Colon (tissue), 2 donors: ENCODE measurements around the gene RGPD5.
A peak's percentile ranks its signal among the peaks of the same experiment; 100 is the strongest.
"Not testable (repeated sequence)": the region's sequence is repeated elsewhere in the genome, so short reads cannot be mapped to it uniquely, and the experiment has no call there.

Experiments used
- FAIRE-seq: peaks from 2 replicates; lab custom pipeline; 2012; peaks lifted over from hg19 to GRCh38; lab: Jason Lieb, UNC
- donor health status: control.
- donor health status: control.

The RGPD5 gene

DNA sequence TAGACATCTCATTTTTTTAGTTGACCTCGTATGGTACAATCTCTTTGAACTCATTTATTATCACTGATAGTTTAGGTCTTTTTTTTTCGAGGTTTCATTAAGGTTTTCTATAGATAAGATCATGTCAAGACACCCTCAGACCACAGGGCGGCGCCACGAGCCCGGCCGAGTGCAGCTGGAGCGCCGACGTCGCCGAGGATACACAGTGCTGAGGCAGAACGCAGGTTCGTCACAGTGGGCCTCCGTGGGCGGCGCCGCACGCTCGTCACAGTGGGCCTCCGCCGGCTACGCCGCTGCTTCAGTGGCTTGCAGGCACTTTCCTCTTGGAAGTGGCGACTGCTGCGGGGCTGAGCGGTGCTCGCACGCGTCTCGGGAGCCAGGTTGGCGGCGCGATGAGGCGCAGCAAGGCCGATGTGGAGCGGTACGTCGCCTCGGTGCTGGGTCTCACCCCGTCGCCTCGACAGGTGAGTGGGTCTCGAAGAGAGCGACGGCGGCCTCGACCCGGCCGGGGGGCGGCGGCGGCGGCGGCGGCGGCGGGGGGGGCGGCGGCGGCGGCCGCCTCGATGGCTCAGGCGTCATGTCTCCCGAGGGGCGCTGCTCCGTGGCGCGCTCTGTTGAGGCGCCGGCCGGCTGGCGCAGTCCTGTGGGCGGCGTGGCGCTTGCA lies at the start of gene RGPD5:
Gene RGPD5, plus strand, starts transcription at position 232 of the 664 bp plus-strand sequence. Its CDS starts 161 bp downstream, at position 393.
- FAIRE-seq: not testable (repeated sequence)

DNA sequence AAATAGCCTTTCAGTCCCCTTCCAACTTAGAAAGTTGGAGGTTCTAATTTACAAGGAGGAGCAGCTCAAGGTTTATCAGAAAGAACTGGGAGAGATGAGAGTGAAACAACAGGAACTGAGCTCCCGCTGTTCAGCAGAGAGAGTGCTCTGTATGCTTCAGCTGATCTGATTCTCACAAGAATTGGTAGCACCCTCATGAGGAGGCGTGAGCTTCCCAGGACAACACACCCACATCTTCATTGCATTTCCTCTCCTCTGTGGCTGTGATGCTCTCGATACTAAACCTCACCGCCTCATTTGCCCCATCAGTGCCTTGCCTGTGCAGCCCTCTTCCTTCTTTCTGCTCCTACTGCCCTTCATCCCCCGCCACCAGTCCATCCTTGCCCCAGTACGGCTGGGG lies 42.5 kb upstream of the RGPD5 start:
- not testable (repeated sequence) for FAIRE-seq

DNA sequence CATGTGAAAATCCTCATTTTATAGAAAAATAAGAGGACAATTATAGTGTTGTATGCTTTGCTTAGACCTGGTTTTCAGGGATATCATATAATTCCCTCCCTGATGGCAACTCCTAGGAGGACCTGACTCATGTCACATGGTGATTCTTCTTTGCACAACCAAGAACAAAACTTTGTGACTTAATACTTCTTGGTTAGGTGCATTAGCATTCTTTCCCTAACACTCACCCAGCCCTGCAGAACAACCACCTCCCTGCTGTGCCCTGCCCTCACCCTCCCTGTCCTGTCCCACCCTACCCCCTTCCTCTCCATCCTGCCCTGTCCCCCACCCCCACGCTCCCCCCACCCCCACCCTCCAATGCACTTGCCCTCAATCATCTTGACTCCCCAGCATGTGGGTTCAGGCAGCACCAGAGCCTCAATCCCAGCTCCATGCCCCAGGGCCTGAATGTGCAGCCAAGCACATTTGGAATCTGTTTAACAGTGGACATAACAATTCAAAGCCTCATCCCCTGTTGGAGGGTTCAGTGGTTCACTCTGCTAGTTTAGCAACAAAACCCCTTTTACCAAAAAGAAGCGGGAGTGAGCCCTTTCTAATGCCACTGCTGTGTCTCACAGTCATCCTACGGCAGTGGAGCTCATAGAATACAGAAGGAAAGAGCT lies 36.8 kb upstream of the RGPD5 start:
- FAIRE-seq: not testable (repeated sequence)

DNA sequence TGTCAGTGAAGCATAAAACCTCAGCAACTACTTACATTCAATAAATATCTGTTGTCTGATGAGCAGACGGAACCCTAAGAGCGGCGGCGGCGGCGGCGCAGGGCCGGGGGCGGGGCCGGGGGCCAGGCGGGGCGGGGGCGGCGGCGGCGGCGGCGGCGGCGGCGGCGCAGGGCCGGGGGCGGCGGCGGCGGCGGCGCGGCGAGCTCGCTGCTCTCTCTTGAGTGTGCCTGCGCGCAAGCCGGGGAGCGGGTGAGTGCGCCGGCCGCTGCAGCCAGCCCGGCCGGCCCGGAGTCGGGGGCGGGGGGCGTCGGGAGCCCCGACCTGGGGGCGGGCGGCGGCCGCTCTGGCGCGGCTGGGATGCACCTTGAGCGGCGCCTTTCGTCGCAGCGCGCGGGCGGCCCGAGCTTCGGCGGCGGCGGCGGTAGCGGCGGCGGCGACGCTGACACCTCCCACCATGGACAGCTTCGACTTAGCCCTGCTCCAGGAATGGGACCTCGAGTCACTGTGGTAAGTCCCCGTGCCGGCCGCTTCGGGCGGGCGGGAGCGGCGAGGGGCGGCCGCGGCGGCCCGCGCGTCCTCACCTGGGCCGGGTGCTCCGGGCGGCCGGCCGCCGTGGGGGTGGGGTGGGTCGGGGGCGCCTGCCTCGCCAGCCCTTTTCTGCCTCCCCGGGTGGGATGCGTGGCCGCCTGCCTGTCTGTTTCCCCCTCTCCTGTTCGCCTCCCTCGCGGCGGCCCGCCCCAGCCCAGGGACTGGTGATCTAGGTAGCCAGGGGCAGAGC lies 33.7 kb upstream of the RGPD5 start:
- FAIRE-seq: not testable (repeated sequence)

DNA sequence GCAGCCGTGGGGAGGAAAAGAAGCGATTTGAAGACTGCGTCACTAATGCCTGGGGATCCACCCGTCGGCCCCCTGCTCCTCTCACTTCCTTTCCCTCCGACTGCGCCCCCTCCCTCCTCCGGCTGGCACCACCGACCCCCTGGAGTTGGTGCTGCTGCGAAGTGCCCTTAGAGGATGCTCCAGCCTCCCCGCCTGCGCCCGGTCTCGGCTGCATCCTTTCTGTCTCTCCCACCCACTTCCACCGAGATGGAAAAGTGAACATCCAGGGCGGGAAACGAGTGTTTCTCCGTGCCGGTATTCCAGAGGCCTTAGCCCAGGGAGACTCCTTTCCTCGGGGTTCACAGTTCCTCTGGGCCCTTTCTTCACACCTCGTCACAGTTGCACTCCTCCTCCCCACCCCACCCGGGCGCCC lies 33.1 kb upstream of the RGPD5 start:
- not testable (repeated sequence) for FAIRE-seq

DNA sequence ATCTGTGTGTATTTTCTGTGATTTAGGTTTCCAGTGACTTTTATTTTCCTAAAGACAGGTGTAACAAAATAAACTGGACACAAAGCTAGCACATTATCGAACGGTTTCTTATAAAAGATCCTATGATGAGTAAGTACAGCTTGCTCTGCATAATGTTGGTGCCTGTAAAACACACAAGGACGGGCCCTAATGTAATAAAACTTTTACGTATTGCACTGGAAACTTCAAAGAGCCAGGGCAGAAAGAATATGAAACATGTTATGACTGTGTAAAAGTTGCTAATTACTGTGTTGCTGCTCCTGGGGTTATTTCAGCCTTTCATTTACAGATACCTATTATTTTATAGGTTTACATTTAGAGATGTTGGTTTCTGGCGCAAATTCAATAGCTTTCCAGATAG lies 32.1 kb upstream of the RGPD5 start:
- FAIRE-seq: not testable (repeated sequence)

DNA sequence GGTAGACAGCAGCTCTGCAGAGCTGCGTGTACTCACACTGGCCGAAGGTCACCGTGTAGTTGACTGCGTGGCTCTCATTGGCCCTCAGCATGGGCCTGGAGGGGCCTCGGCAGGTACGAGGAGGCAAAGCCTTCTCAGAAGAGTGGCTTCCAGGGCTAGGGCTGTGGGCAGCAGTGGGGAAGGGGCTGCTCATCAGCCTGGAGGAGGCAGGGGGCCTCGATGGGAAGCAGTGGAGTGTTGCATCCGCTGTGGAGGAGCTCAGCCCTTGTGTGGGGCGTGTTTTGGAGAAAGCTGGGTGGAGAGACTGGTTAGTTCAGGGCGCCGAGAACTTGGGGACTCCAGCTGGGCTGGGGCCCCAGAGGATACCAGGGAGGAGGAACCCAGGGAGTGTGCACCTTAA lies 28.0 kb upstream of the RGPD5 start:
- FAIRE-seq: not testable (repeated sequence)

DNA sequence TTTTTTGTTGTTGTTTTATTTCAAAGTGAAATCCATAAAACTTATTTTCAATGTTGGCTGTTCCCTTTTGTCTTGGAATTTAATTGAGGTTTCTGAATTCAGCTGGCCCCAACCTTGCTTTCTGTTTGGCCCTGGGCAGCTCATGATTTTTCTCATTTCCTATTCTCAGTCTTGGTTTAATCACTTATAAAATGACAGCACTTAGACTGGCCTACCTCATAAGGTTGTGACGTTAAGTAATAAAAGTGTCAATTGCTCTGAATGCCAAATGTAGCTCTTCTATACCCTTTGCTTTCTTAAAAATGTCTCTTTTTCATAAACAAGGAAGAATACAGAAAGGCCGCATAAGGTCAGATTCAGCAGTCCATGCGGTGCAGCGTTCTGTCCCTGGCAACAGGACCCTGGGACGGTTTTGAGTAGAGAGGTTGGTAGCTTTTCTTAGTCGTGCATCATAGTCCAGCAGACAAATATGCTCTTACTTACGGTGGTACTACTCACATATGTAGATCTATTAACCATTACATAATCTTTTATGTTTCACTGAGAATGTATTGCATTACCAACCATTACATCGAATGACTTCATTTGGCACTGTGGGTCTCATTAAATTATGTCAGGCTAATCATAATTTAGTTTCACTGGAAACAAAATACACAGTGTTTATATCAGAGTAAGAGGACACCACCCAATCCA lies 27.1 kb upstream of the RGPD5 start:
- FAIRE-seq: not testable (repeated sequence)

DNA sequence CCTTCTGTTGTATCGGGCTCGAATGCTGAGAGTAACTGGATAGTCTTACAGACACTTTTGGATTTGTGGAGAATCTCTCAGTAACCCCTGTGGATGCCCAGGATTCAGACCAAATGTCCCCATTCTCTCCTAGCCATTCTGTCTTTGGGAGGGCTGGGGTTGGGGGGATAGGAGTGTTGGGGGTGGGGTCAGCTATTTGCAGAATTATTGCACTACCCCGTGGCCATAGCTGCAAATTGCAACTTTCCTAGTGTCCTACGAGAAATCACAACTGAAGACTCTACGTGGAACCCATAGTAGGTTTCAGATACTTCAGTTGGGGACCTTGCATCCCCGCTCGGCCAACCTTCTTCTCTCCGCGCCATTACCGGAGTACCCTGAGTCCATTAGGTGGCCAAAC lies 25.2 kb upstream of the RGPD5 start:
- not testable (repeated sequence) for FAIRE-seq

DNA sequence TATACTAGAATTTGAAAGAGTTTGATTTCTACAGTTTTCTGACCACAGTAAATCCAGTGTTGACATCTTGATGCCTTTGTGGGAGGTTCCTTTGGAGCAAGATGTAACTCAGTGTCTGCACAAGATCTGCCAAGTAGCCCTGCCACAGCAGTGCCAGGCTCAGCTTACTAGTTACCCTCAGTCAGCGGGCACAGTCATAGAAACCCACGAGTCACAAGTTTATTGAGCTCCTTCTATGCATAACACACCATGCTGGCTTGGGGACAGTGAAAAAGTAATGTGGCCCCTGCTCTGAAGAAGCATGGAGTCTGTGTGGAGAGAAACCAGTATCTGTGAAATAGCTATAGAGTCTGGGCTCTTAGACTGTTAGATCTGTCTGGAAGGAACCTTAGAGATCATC lies 15.0 kb upstream of the RGPD5 start:
- not testable (repeated sequence) for FAIRE-seq

DNA sequence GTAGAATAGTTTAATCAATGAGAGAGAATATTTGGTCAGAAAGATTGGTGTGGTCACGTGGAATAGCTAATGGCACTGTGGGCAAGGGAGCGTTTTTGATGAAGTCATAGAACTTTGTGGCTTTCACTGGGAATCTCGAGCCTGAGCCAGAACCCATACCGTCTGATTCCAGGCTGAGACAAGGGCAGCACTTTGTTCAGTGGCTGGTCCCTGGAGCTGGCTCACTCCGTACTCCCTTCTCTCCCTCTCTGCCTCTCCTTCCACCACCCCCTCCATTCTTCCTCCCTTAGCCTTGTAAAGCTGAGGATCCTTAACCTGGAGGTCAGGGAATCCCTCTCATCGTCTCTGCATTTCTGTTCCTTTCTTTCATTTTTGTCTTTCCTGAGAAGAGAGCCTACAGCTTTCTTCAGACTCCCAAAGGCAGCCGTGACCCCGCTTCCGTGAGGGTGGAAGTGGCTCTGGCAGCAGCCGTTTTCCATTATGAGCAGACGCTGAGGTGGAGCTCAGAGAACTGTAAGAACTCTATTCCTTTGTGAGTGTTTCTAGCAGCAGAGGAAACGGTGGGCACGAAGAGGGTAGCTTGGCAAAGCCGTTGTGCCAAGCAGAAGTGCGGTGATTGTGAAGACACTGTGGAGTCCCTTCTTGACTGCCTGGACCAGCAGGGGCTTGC lies 12.8 kb upstream of the RGPD5 start:
- not testable (repeated sequence) for FAIRE-seq

DNA sequence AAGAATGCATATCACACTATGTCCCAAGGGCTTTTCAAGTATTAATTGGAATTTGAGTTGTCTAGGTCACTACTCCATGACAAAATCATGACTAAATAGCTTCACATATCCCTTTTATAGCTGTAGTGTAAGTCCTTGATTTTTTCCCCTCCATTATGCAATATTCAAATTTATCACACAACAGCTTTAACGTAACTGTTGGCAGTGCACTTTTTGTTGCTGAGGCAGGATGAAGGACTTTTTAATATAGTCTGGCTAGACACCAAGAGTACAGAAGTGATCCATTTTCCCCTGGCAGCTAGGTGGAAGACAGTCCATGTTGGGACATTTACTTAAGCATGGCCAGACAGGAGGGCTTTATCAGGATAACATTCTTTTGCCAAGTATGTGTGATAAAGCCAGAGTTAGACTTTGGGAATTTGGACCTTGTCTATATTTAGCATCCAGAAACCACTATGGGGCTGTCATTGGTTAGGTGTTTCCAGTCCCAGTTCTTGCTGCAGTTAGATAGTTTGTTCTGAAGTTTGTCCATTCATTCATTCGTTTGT lies 11.6 kb upstream of the RGPD5 start:
- not testable (repeated sequence) for FAIRE-seq

DNA sequence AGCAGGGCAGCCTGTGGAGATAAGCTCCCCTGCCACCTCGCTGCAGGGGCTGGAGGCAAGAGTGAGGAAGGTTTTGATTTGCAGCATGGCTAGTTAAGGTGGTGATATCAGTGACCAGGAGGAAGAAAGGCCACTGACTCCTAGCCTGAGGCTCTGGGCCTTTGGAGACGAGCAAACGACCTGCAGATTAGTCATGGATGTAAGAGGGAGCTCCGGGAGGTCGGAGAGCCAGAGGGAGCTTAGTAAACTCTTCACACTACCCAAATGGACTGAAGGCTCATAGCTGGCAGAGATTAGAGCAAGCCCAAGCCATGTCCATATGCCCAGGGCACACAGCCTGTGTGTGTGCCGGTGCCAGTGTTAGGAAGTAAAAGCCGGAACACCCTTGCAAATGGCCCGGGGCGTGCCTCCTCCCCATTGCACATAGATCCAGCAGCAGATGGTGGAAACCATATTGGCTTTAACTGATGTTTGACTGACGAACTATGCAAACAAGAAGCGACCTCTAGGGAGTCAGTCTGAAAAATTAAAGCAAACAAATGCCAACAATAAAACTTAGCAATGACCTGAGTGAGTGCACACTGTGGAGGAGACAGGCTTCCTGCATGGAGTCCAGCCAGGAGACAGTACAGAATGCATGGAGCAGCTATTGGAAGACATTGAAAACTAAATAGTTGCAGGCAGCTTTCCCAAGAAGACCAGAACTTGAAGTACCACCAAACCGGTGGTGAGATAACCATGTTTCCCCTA lies 2.4 kb upstream of the RGPD5 start:
- FAIRE-seq: not testable (repeated sequence)

DNA sequence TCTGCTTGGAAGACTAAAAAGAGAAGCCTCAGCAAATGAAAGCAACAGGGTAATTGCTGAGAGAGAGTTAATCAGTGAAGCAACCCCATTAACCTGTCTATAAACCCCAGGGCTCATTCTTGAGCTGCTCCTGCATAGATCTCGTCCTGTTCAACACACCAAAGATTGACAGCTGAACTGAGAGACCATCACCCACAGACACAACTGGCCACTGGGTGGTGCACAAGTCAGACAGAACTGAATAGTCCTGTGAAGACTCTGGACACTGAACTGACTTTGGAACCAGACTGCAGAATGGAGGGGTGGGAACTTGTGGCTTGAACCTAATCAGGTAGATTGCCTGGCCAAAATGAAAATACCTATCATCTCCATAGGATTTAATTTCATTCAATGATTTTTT lies 1.4 kb upstream of the RGPD5 start:
- not testable (repeated sequence) for FAIRE-seq

DNA sequence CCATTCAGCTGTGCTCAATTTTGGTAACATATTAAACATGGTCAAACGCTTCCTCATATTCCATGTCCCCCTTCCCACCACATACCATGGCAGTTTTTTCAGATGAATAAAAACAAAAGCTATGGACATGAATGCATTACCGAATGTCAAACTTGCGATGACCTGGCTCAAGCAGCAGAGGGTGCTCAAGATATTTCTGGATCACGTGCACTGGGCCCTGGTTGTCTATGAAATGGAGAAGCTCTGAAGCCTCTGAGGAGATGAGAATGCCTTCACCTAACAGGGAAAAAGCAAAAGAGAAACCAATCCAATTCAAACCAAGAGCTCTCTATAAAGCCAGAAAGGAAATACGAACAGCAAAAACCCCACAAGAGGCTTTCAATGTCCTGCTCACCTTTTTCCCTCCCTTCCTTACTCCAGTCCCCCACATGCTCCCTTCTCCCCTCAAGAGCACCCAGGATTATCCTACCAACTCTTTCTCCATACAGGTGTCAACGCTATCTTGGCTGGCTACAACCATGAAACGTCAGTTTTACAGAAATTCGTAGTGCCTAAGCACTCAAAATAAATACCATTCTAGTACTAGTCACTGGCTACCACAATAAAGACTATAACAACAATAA lies 77.1 kb downstream of the RGPD5 start:
- not testable (repeated sequence) for FAIRE-seq

DNA sequence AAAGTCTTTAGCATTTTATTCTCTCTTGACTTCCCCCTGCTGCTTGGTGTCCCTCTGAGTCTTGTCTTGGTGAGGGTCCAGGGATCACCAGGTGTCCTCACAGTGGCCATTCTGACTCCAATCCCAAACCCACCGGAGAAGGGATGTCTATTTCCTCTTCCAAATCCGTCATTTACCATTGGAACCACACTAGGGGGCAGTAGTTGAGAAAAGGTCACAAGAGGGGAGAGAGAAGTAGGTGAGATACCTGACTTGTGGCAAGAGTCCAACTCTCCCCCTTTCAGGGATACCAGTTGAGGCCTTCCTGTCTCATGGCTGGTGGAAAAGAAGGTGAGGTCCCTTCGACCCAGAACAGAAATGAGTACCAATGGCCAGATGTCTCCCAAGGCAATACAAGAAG lies 82.5 kb downstream of the RGPD5 start:
- not testable (repeated sequence) for FAIRE-seq

DNA sequence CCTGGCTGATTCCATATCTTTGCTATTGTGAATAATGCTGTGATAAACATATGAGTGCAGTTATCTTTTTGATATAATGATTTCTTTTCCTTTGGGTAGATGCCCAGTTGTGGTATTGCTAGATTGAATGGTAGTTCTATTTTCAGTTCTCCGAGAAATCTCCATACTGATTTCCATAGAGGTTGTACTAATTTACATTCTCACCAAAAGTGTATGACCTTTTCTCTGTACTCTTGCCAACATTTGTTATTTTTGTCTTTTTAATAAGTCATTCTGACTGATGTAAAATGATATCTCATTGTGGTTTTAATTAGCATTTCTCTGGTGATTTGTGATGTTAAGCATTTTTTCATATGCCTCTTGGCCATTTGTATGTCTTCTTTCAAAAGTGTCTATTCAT lies 88.0 kb downstream of the RGPD5 start:
- peak; percentile 75 for FAIRE-seq

DNA sequence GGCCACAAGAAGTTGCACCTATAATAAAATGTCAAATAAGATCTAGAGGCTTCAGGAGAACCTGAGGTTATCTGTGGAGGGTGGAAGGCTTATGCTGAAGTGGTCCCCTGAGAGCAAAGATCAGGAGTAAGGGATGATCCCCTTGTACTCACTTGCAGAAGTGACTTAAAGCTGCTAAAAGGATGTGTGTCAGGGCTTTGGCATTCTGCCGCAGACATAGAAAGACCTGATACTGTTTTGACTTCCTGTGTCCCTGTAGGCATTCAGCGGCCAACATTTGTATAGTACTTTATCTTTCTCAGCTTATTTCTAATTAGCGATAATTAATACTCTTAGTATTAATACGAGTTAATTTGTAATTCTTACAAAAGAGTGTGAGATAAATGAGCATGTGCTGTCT lies 94.3 kb downstream of the RGPD5 start:
- not testable (repeated sequence) for FAIRE-seq

DNA sequence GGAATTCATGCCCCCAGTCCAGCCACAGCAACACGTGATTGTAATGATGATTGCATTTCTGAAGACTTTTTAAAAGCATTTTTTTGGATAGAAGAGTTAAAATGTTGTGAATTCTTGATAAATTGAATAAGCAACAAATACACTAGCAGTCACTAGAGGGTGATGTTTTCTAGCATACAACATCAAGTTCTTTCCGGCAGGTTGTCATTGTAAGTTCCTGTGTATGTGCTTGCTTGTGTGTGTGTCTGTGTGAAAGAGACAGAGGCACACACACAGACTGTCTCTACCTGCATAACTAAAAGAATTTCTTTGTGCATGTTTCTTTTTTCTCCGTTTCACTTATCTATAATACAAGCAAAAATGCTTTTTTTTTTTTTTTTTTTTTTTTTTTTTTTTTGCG lies 95.8 kb downstream of the RGPD5 start:
- not testable (repeated sequence) for FAIRE-seq

DNA sequence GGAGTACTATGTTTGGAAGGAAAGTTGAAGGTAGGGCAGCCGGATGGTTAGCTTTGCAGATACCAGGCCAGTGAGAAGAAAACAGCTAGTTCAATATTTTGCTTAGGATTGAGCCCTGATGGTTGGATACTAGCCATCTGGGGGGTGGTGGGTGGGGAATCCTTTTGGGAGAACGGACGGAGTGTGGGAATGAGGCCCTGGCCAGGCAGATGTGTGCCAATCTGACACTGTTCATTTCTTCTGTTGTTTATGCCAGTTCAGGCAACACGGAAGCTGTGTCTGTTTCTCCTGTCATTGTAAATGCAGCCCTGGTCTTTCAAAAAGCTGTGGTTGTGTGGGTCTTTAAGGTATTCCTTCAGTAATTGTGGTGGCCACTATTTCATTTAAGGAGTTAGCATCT lies 96.9 kb downstream of the RGPD5 start:
- not testable (repeated sequence) for FAIRE-seq
